ENCODE results near the gene NEDD4L.

NEDD4L gene

GRCh38 chr18:58334061-58334460 lies 290.0 kb downstream of the NEDD4L start:
- no peak for DNase-seq

- DNase-seq, result no peak
These were observed 291.2 kb downstream of the NEDD4L start for GRCh38 chr18:58335223-58335622.

- DNase-seq, result no peak
These were observed 291.8 kb downstream of the NEDD4L start for GRCh38 chr18:58335821-58336220.

GRCh38 chr18:58336605-58337004 lies 292.6 kb downstream of the NEDD4L start:
- DNase-seq, result no peak

GRCh38 chr18:58337285-58337684 lies 293.3 kb downstream of the NEDD4L start:
- no peak for DNase-seq

- DNase-seq, result no peak
These were observed 293.7 kb downstream of the NEDD4L start for GRCh38 chr18:58337686-58338085.

GRCh38 chr18:58338141-58338540 lies 294.1 kb downstream of the NEDD4L start:
- no peak for DNase-seq

- DNase-seq, result no peak
These were observed 295.1 kb downstream of the NEDD4L start for GRCh38 chr18:58338961-58339592.

GRCh38 chr18:58339890-58340289 lies 295.9 kb downstream of the NEDD4L start:
- DNase-seq, result no peak

- DNase-seq, result no peak
These were observed 297.9 kb downstream of the NEDD4L start for GRCh38 chr18:58341916-58342315.

GRCh38 chr18:58344080-58344670 lies 300.1 kb downstream of the NEDD4L start:
- no peak for DNase-seq

- DNase-seq, result no peak
These were observed 300.9 kb downstream of the NEDD4L start for GRCh38 chr18:58344861-58345463.

GRCh38 chr18:58345875-58346274 lies 301.8 kb downstream of the NEDD4L start:
- no peak for DNase-seq

- DNase-seq, result no peak
These were observed 303.1 kb downstream of the NEDD4L start for GRCh38 chr18:58347135-58347534.

- no peak for DNase-seq
These were observed 304.5 kb downstream of the NEDD4L start for GRCh38 chr18:58348517-58348916.

GRCh38 chr18:58348951-58349350 lies 304.9 kb downstream of the NEDD4L start:
- no peak for DNase-seq

GRCh38 chr18:58349650-58350049 lies 305.6 kb downstream of the NEDD4L start:
- no peak for DNase-seq

- DNase-seq, result no peak
These were observed 306.5 kb downstream of the NEDD4L start for GRCh38 chr18:58350526-58350925.

- no peak for DNase-seq
These were observed 307.8 kb downstream of the NEDD4L start for GRCh38 chr18:58351776-58352175.

- DNase-seq, result no peak
These were observed 309.6 kb downstream of the NEDD4L start for GRCh38 chr18:58353581-58353980.

GRCh38 chr18:58354051-58354450 lies 310.0 kb downstream of the NEDD4L start:
- no peak for DNase-seq

- no peak for DNase-seq
These were observed 310.8 kb downstream of the NEDD4L start for GRCh38 chr18:58354791-58355190.

- DNase-seq, result no peak
These were observed 311.2 kb downstream of the NEDD4L start for GRCh38 chr18:58355243-58355642.

- no peak for DNase-seq
These were observed 315.2 kb downstream of the NEDD4L start for GRCh38 chr18:58359218-58359617.

GRCh38 chr18:58359620-58360019 lies 315.6 kb downstream of the NEDD4L start:
- DNase-seq, result no peak
